IMR-90 (cell line): Measurements from ENCODE around the gene NOL4L. TPM values are rescaled to one million over a fixed set of nuclear protein-coding genes. Genes with fewer than 3 reads are reported as not detected.
A peak's percentile ranks its signal among the peaks of the same experiment; 100 is the strongest.

Experiments used
- ATAC-seq: fragments of 200-7000 bp; cut with Tn5 transposase; 2 replicates; pipeline ENCODE4 v1.9.1; 2020; ENCODE audit warnings: low read depth, mild to moderate bottlenecking, moderate library complexity
- BruUV-seq: library from RNA; stranded (reverse); fragments of 400-500 nt; replicated peaks from 2 replicates; lab custom pipeline; 2021; lab: Mats Ljungman, UMichigan
- CTCF ChIA-PET: fragments of 300-600 bp; formaldehyde crosslinking; extraction: SDS; loops from one replicate; lab custom pipeline; 2021; ENCODE audit warnings: antibody characterized with exemption; lab: Yijun Ruan, JAX
- POLR2A ChIA-PET: fragments of 300-600 bp; sonication (Branson Sonifier 250); formaldehyde crosslinking; loops from one replicate; lab custom pipeline; 2022; ENCODE audit warnings: antibody characterized with exemption; ENCODE audit not compliant: unreplicated experiment; lab: Charles Lee
- DNase-seq: peaks from one replicate; pipeline ENCODE4 v3.0.0; 2013
- H2AFZ ChIP-seq: replicated peaks from 2 replicates; pipeline ENCODE3; 2013; ENCODE audit warnings: low read length, mild to moderate bottlenecking; ENCODE audit not compliant: poor library complexity
- H2AK5ac ChIP-seq: 2 replicates; pipeline ENCODE4 v1.6.1; 2013; ENCODE audit warnings: low read depth, low read length, inconsistent platforms
- H2AK9ac ChIP-seq: replicated peaks from 2 replicates; pipeline ENCODE3; 2013; ENCODE audit warnings: mild to moderate bottlenecking, low read depth, low read length, moderate library complexity; ENCODE audit not compliant: poor library complexity
- H2BK120ac ChIP-seq: 2 replicates; pipeline ENCODE4 v1.6.1; 2013; ENCODE audit warnings: low read depth, low read length, inconsistent platforms
- H2BK15ac ChIP-seq: 3 replicates; pipeline ENCODE4 v1.6.1; 2013; ENCODE audit warnings: low read depth, low read length, inconsistent platforms
- H2BK20ac ChIP-seq: 2 replicates; pipeline ENCODE4 v1.6.1; 2013; ENCODE audit warnings: low read depth, mild to moderate bottlenecking, inconsistent platforms, low read length, moderate library complexity
- H2BK5ac ChIP-seq: 2 replicates; pipeline ENCODE4 v1.6.1; 2013; ENCODE audit warnings: mild to moderate bottlenecking, low read depth, low read length, inconsistent platforms; ENCODE audit not compliant: poor library complexity, severe bottlenecking
- H3K14ac ChIP-seq: replicated peaks from 2 replicates; pipeline ENCODE4 v1.6.1; 2013; ENCODE audit warnings: low read depth, low read length, inconsistent platforms
- H3K18ac ChIP-seq: 2 replicates; pipeline ENCODE4 v1.6.1; 2013; ENCODE audit warnings: low read depth, low read length, control low read depth
- H3K23ac ChIP-seq: 2 replicates; pipeline ENCODE4 v1.6.1; 2013; ENCODE audit warnings: low read depth, low read length, inconsistent platforms
- H3K27ac ChIP-seq: 2 replicates; pipeline ENCODE4 v1.5.1; 2013; ENCODE audit warnings: mild to moderate bottlenecking, control low read depth, low read length; ENCODE audit not compliant: insufficient read depth
- H3K27me3 ChIP-seq: 2 replicates; pipeline ENCODE4 v1.6.1; 2013; ENCODE audit warnings: low read length; ENCODE audit not compliant: control insufficient read depth, insufficient read depth
- H3K36me3 ChIP-seq: 2 replicates; pipeline ENCODE4 v1.6.1; 2013; ENCODE audit warnings: low read length, mixed read lengths; ENCODE audit not compliant: control insufficient read depth, insufficient read depth
- H3K4ac ChIP-seq: 2 replicates; pipeline ENCODE4 v1.6.1; 2013; ENCODE audit warnings: low read depth, low read length, inconsistent platforms
- H3K4me1 ChIP-seq: 2 replicates; pipeline ENCODE4 v1.6.1; 2013; ENCODE audit warnings: low read length, mixed read lengths; ENCODE audit not compliant: control insufficient read depth, insufficient read depth
- H3K4me2 ChIP-seq: 2 replicates; pipeline ENCODE4 v1.6.1; 2013; ENCODE audit warnings: low read depth, mild to moderate bottlenecking, control low read depth, low read length, moderate library complexity
- H3K4me3 ChIP-seq: 2 replicates; pipeline ENCODE4 v1.5.1; 2013; ENCODE audit warnings: low read depth, mild to moderate bottlenecking, control low read depth, low read length, moderate library complexity; ENCODE audit not compliant: insufficient read depth
- H3K56ac ChIP-seq: 2 replicates; pipeline ENCODE4 v1.6.1; 2013; ENCODE audit warnings: low read length, inconsistent platforms; ENCODE audit not compliant: insufficient read depth; ENCODE audit errors: extremely low read depth
- H3K79me1 ChIP-seq, 2 experiments: 2 replicates each; pipeline ENCODE4 v1.6.1; 2013; ENCODE audit warnings: low read length in 2 of 2, inconsistent platforms in 1 of 2, low read depth in 1 of 2
- H3K9ac ChIP-seq: 2 replicates; pipeline ENCODE4 v1.6.1; 2013; ENCODE audit warnings: low read depth, low read length, control low read depth
- H3K9me1 ChIP-seq: 2 replicates; pipeline ENCODE4 v1.6.1; 2013; ENCODE audit warnings: low read length, inconsistent platforms; ENCODE audit not compliant: insufficient read depth
- H3K9me3 ChIP-seq: 2 replicates; pipeline ENCODE4 v1.6.1; 2013; ENCODE audit warnings: low read length; ENCODE audit not compliant: control insufficient read depth, insufficient read depth
- H4K20me1 ChIP-seq: 2 replicates; pipeline ENCODE4 v1.6.1; 2013; ENCODE audit warnings: low read length, inconsistent platforms; ENCODE audit not compliant: insufficient read depth
- H4K5ac ChIP-seq: 2 replicates; pipeline ENCODE4 v1.6.1; 2013; ENCODE audit warnings: mild to moderate bottlenecking, low read depth, low read length, control low read depth
- H4K8ac ChIP-seq, 2 experiments: 2 replicates each; pipeline ENCODE4 v1.6.1; 2013; ENCODE audit warnings: low read depth in 2 of 2, low read length in 2 of 2, control low read depth in 1 of 2, inconsistent platforms in 1 of 2
- H4K91ac ChIP-seq: 2 replicates; pipeline ENCODE4 v1.6.1; 2013; ENCODE audit warnings: low read depth, low read length, inconsistent platforms; ENCODE audit not compliant: insufficient read depth
- BHLHE40 ChIP-seq: fragments of 150-350 bp; IDR thresholded peaks from 2 replicates; pipeline ENCODE4 v1.6.1; 2016; ENCODE audit warnings: mild to moderate bottlenecking, low read depth, low read length
- CEBPB ChIP-seq: IDR thresholded peaks from 2 replicates; pipeline ENCODE4 v1.6.1; 2012; ENCODE audit warnings: low read depth, low read length, improper control_type of control experiment
- CHD1 ChIP-seq: IDR thresholded peaks from 2 replicates; pipeline ENCODE4 v1.6.1; 2012; ENCODE audit warnings: low read depth, low read length, improper control_type of control experiment
- ELK1 ChIP-seq: fragments of 150-350 bp; IDR thresholded peaks from 2 replicates; pipeline ENCODE4 v1.6.1; 2016; ENCODE audit warnings: low read depth, mild to moderate bottlenecking, low read length, moderate library complexity, borderline replicate concordance
- FOS ChIP-seq: fragments of 150-350 bp; IDR thresholded peaks from 2 replicates; pipeline ENCODE4 v1.6.1; 2016; ENCODE audit warnings: low read depth, low read length
- MAFK ChIP-seq: IDR thresholded peaks from 2 replicates; pipeline ENCODE4 v1.6.1; 2012; ENCODE audit warnings: low read depth, low read length, improper control_type of control experiment
- MAZ ChIP-seq: IDR thresholded peaks from 2 replicates; pipeline ENCODE4 v1.6.1; 2012; ENCODE audit warnings: low read depth, mild to moderate bottlenecking, low read length, improper control_type of control experiment, moderate library complexity, borderline replicate concordance
- MXI1 ChIP-seq: IDR thresholded peaks from 2 replicates; pipeline ENCODE4 v1.6.1; 2012; ENCODE audit warnings: low read depth, mild to moderate bottlenecking, low read length, moderate library complexity, borderline replicate concordance
- NFE2L2 ChIP-seq: fragments of 150-350 bp; IDR thresholded peaks from 2 replicates; pipeline ENCODE4 v1.6.1; 2016; ENCODE audit warnings: low read depth, mild to moderate bottlenecking, low read length
- POLR2A ChIP-seq: IDR thresholded peaks from 2 replicates; pipeline ENCODE4 v1.6.1; 2012; ENCODE audit warnings: mild to moderate bottlenecking, low read depth, low read length
- RAD21 ChIP-seq: IDR thresholded peaks from 2 replicates; pipeline ENCODE4 v1.6.1; 2012; ENCODE audit warnings: low read length, improper control_type of control experiment
- RCOR1 ChIP-seq: IDR thresholded peaks from 2 replicates; pipeline ENCODE4 v1.6.1; 2012; ENCODE audit warnings: mild to moderate bottlenecking, low read length, improper control_type of control experiment; ENCODE audit not compliant: insufficient replicate concordance
- RFX5 ChIP-seq: IDR thresholded peaks from 2 replicates; pipeline ENCODE4 v1.8.0; 2012; ENCODE audit warnings: low read depth, mild to moderate bottlenecking, low read length, moderate library complexity
- SMC3 ChIP-seq: fragments of 150-350 bp; IDR thresholded peaks from 2 replicates; pipeline ENCODE4 v1.6.1; 2016; ENCODE audit warnings: low read depth, mild to moderate bottlenecking, antibody characterized with exemption, low read length, moderate library complexity
- WGBS, 2 experiments: methylation state at CpG; one replicate each; pipeline versions ENCODE4 v1.1.5 to v1.1.7; 2013; ENCODE audit warnings: missing lambda C conversion rate in 2 of 2; ENCODE audit not compliant: insufficient read length in 1 of 2; ENCODE audit errors: extremely low coverage in 2 of 2; 5-methylcytosine and 5-hydroxymethylcytosine counted together
- dilution Hi-C: fragments of 300-500 bp; cut with HindIII; formaldehyde crosslinking; loops from one replicate; pipeline ENCODE4 v1.14.3; 2018; ENCODE audit warnings: low sequenced_read_pairs; ENCODE audit not compliant: unreplicated experiment
- in situ Hi-C: fragments of 300-500 bp; cut with MboI; formaldehyde crosslinking; loops from 3 replicates; pipeline ENCODE4 v1.14.3; 2019; ENCODE audit warnings: low sequenced_read_pairs, inconsistent platforms, mixed read lengths
- intact Hi-C: fragments of 100-400 bp; cut with micrococcal nuclease; formaldehyde crosslinking; loops from 2 replicates; pipeline ENCODE4 v1.10.0; 2022
- polyA plus RNA-seq, 3 experiments: library from polyadenylated mRNA; depleted of rRNA; stranded (reverse); fragments of >200 nt; gene quantifications; 2 replicates each; pipeline ENCODE4 v1.2.3, GENCODE V29; 2012; ENCODE audit warnings: low replicate concordance in 1 of 3
- total RNA-seq: library from RNA; depleted of rRNA; stranded (reverse); fragments of >200 nt; gene quantifications from 2 replicates; pipeline ENCODE4 v1.2.3, GENCODE V29; 2012
- TF ChIP-seq, protein P1 (sequence below): fragments of 150-350 bp; IDR thresholded peaks from 2 replicates; pipeline ENCODE4 v1.6.1; 2017; ENCODE audit warnings: mild to moderate bottlenecking, antibody characterized with exemption, low read length, low read depth
- TF ChIP-seq, protein P2 (sequence below): conservative IDR thresholded peaks from 2 replicates; pipeline ENCODE4 v1.5.1; 2012; ENCODE audit warnings: mild to moderate bottlenecking, low read depth, low read length, improper control_type of control experiment

The NOL4L gene
- total and polyA plus RNA-seq, 2 of the 4 experiments (the other 2 are of a cell fraction) = 4.7 to 13.3 TPM

DNA sequence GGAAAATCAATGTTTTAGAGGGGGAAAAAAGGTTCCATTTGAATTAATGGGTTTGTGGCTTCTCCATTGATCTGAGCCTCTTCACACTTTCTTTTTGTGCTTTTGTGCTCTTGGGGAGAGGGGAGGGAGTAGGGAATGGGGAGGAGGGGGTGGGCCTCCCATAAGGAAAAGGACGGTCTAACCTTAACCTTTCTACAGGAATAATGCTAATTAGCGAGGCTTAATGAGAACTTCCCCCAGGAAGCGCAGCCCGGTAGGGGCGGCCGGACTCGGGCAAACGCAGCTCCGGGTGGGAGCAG, 103.0 kb downstream of the NOL4L start:
- in situ Hi-C loops (loop anchor here (25.0 kb wide), 1 partner anchor 645 kb away; the partner anchor contains the start of gene FOXS1), intact Hi-C loops (no loop called here), dilution Hi-C loops (no loop called here)
- Histone ChIP-seq H2BK5ac (no peak overlapping the region), H3K27ac (no peak overlapping the region; the same call in 1 of the 2 replicates), H2BK20ac (no peak overlapping the region), H3K18ac (no peak overlapping the region), H2AFZ (peak overlapping the region; percentile 88), H3K4ac (no peak overlapping the region; the same call in 1 of the 2 replicates), H3K9me3 (no peaks in the 10 kb centered on the region), H2BK15ac (no peak overlapping the region), H4K5ac (no peak overlapping the region), H3K36me3 (no peaks in the 10 kb centered on the region; the same call in 1 of the 2 replicates), H3K27me3 (no peaks in the 10 kb centered on the region; the same call in 1 of the 2 replicates), H4K91ac (no peak overlapping the region; the same call in 1 of the 2 replicates), H3K14ac (0 out of 2 replicates have a peak overlapping the region, but pooled peaks have one; percentile 25), H2AK9ac (peak overlapping the region; percentile 88), H3K4me3 (peak overlapping the region; percentile 80), H3K4me1 (peaks cover 13% of the 10 kb centered on the region; the same call in 1 of the 2 replicates), H3K9ac (peak overlapping the region; percentile 54), H3K9me1 (peaks cover 16% of the 10 kb centered on the region), H4K20me1 (peaks cover 46% of the 10 kb centered on the region), H3K79me1 (peaks cover 5 to 54% of the 10 kb centered on the region in 2 experiments; a peak in 2 of 4 replicates), H3K23ac (peak overlapping the region; percentile 53), H2AK5ac (no peak overlapping the region), H4K8ac (no peak overlapping the region), H3K4me2 (peak overlapping the region; percentile 84), H2BK120ac (no peak overlapping the region), H3K56ac (no peak overlapping the region)
- ChIA-PET CTCF (no interaction called here), POLR2A (no interaction called here)
- no CpG with 5 or more reads among the region's 9 CpGs for WGBS, 2 experiments
- BruUV-seq = no TSS peak
- ATAC-seq (no peak), DNase-seq (no peak)
- TF ChIP-seq BHLHE40 (no peak), RAD21 (no peak), RCOR1 (no peak), RFX5 (no peak), MAZ (no peak), MAFK (no peak), CEBPB (no peak), SMC3 (no peak), FOS (no peak), ELK1 (no peak), POLR2A (no peak), NFE2L2 (no peak), MXI1 (no peak), CHD1 (no peak)
- TF ChIP-seq, protein P1, sequence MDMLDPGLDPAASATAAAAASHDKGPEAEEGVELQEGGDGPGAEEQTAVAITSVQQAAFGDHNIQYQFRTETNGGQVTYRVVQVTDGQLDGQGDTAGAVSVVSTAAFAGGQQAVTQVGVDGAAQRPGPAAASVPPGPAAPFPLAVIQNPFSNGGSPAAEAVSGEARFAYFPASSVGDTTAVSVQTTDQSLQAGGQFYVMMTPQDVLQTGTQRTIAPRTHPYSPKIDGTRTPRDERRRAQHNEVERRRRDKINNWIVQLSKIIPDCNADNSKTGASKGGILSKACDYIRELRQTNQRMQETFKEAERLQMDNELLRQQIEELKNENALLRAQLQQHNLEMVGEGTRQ = no peak
- TF ChIP-seq, protein P2, sequence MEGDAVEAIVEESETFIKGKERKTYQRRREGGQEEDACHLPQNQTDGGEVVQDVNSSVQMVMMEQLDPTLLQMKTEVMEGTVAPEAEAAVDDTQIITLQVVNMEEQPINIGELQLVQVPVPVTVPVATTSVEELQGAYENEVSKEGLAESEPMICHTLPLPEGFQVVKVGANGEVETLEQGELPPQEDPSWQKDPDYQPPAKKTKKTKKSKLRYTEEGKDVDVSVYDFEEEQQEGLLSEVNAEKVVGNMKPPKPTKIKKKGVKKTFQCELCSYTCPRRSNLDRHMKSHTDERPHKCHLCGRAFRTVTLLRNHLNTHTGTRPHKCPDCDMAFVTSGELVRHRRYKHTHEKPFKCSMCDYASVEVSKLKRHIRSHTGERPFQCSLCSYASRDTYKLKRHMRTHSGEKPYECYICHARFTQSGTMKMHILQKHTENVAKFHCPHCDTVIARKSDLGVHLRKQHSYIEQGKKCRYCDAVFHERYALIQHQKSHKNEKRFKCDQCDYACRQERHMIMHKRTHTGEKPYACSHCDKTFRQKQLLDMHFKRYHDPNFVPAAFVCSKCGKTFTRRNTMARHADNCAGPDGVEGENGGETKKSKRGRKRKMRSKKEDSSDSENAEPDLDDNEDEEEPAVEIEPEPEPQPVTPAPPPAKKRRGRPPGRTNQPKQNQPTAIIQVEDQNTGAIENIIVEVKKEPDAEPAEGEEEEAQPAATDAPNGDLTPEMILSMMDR = no peak
